Measurements from ENCODE around the gene RAB21. TPM values are rescaled to one million over a fixed set of nuclear protein-coding genes. Genes with fewer than 3 reads are reported as not detected.

RAB21 gene
- total RNA-seq, 1 donor from 2014 or later: 83.8 TPM

DNA sequence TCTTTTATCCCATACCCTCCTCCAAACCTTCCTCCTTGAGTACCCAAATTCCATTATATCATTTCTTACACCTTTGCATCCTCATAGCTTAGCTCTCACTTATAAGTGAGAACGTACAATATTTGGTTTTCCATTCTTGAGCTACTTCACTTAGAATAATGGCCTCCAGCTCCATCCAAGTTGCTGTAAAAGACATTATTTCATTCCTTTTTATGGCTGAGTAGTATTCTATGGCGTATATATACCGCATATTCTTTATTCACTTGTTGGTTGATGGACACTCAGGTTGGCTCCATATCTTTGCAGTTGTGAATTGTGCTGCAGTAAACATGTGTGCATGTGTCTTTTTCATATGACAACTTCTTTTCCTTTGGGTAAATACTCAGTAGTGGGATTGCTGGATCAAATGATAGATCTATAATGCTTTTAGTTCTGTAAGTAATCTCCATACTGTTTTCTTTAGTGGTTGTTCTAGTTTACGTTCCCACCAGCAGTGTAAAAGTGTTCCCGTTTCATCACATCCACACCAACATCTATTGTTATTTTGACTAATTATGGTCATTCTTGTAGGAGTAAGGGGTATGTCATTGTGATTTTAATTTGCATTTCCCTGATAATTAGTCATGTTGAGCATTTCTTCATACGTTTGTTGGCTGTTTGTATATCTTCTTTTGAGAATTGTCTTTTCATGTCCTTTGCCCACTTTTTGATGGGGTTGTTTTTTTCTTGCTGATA is 10.1 kb downstream of the RAB21 start:
- peaks cover 21% of the 10 kb centered on the region for H3K9me3 ChIP-seq
- H3K36me3 ChIP-seq: peaks cover 2% of the 10 kb centered on the region
- H3K4me1 ChIP-seq: peaks cover 4% of the 10 kb centered on the region
- H3K27ac ChIP-seq: no peak overlapping the region
- TF ChIP-seq, protein P1, sequence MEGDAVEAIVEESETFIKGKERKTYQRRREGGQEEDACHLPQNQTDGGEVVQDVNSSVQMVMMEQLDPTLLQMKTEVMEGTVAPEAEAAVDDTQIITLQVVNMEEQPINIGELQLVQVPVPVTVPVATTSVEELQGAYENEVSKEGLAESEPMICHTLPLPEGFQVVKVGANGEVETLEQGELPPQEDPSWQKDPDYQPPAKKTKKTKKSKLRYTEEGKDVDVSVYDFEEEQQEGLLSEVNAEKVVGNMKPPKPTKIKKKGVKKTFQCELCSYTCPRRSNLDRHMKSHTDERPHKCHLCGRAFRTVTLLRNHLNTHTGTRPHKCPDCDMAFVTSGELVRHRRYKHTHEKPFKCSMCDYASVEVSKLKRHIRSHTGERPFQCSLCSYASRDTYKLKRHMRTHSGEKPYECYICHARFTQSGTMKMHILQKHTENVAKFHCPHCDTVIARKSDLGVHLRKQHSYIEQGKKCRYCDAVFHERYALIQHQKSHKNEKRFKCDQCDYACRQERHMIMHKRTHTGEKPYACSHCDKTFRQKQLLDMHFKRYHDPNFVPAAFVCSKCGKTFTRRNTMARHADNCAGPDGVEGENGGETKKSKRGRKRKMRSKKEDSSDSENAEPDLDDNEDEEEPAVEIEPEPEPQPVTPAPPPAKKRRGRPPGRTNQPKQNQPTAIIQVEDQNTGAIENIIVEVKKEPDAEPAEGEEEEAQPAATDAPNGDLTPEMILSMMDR (IDR thresholded peaks at IDR 0.05): no peak
- ATAC-seq (no peak), DNase-seq (no peak)
- intact Hi-C loops (cut with DNase I): no loop called here
- no peaks in the 10 kb centered on the region for H3K27me3 ChIP-seq
- H3K4me3 ChIP-seq: no peak overlapping the region

GRCh38 chr12:71766202-71766601 is 11.5 kb downstream of the RAB21 start:
- Histone ChIP-seq H3K4me3 (no peak overlapping the region), H3K36me3 (peaks cover 17% of the 10 kb centered on the region), H3K27me3 (no peaks in the 10 kb centered on the region), H3K4me1 (peaks cover 4% of the 10 kb centered on the region), H3K9me3 (peaks cover 8% of the 10 kb centered on the region), H3K27ac (no peak overlapping the region)
- TF ChIP-seq, protein P1 (IDR thresholded peaks at IDR 0.05): no peak
- intact Hi-C loops (cut with DNase I): no loop called here
- DNase-seq (no peak), ATAC-seq (no peak)

DNA sequence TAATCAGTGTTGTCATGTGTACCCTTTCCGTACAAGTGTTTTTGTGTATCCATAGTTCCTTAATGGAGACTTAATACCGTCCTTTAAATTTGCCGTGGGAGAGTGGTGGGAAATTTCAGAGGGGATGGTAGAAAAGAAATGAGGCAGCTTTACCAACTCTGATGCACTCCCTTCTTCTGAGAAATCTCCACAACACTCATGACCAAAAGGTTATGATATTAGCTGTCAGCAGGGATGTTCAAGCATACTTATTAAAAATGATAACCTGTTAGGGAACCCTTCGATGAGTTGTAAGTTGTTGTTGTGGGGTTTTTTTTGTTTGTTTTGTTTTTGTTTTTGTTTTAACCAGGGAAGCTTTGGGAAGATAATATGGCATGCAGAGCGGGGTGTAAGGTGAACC is 12.5 kb downstream of the RAB21 start:
- Histone ChIP-seq H3K27me3 (no peaks in the 10 kb centered on the region), H3K4me1 (peaks cover 4% of the 10 kb centered on the region), H3K36me3 (peaks cover 26% of the 10 kb centered on the region), H3K27ac (no peak overlapping the region), H3K4me3 (no peak overlapping the region), H3K9me3 (no peaks in the 10 kb centered on the region)
- DNase-seq (no peak), ATAC-seq (no peak)
- TF ChIP-seq, protein P1 (IDR thresholded peaks at IDR 0.05): no peak
- intact Hi-C loops (cut with DNase I): no loop called here

- TF ChIP-seq, protein P1 (IDR thresholded peaks at IDR 0.05): no peak
- no peaks in the 10 kb centered on the region for H3K9me3 ChIP-seq
- H3K27ac ChIP-seq: no peak overlapping the region
- H3K27me3 ChIP-seq: no peaks in the 10 kb centered on the region
- DNase-seq (no peak), ATAC-seq (no peak)
- H3K36me3 ChIP-seq: peaks cover 41% of the 10 kb centered on the region
- no peak overlapping the region for H3K4me3 ChIP-seq
- H3K4me1 ChIP-seq: peaks cover 4% of the 10 kb centered on the region
- intact Hi-C loops (cut with DNase I): no loop called here
These were observed 14.2 kb downstream of the RAB21 start for GRCh38 chr12:71768900-71769299.

GRCh38 chr12:71771069-71771468 is 16.4 kb downstream of the RAB21 start:
- ATAC-seq: no peak
- H3K36me3 ChIP-seq: peaks cover 60% of the 10 kb centered on the region
- no peaks in the 10 kb centered on the region for H3K27me3 ChIP-seq
- intact Hi-C loops (cut with DNase I): loop anchor here (10.0 kb wide), 1 partner anchor 154 kb away; no protein-coding TSS in a partner anchor
- H3K4me3 ChIP-seq: no peak overlapping the region
- TF ChIP-seq, protein P1 (IDR thresholded peaks at IDR 0.05): no peak
- H3K9me3 ChIP-seq: no peaks in the 10 kb centered on the region
- peaks cover 4% of the 10 kb centered on the region for H3K4me1 ChIP-seq
- H3K27ac ChIP-seq: no peak overlapping the region
- no peak for DNase-seq
